CMK (cell line): ENCODE measurements around the gene LMNTD2.

Experiments used
- DNase-seq: peaks from one replicate; pipeline ENCODE4 v3.0.0-alpha.2; 2010; ENCODE audit warnings: low read depth

LMNTD2 gene, protein sequence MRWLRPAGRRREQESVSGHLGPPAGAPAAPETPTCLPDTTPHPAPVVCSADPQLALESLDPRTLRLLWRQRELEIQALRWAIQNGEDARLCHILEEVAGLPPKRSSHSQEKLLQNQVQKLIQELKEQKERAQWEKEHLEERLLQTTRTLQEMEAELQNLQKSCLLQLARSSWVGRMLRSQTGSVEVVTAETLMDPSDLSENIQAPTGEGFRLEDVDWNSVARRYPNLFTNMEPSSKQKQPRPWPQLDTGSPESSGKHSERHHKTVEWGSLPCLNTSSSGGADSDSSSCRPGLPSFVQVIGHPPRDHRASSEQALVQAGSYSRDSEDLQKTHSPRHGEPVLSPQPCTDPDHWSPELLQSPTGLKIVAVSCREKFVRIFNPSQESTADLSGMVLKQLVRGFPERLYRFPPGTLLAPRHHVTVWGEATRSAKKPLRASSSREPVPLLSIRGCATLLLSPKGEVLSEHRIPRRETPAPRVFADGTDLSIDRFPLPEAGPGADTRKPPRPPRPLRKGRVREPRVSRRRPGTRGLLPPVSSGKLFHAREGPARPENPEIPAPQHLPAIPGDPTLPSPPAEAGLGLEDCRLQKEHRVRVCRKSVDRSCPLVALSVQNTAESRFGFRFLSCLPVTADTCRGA

DNA sequence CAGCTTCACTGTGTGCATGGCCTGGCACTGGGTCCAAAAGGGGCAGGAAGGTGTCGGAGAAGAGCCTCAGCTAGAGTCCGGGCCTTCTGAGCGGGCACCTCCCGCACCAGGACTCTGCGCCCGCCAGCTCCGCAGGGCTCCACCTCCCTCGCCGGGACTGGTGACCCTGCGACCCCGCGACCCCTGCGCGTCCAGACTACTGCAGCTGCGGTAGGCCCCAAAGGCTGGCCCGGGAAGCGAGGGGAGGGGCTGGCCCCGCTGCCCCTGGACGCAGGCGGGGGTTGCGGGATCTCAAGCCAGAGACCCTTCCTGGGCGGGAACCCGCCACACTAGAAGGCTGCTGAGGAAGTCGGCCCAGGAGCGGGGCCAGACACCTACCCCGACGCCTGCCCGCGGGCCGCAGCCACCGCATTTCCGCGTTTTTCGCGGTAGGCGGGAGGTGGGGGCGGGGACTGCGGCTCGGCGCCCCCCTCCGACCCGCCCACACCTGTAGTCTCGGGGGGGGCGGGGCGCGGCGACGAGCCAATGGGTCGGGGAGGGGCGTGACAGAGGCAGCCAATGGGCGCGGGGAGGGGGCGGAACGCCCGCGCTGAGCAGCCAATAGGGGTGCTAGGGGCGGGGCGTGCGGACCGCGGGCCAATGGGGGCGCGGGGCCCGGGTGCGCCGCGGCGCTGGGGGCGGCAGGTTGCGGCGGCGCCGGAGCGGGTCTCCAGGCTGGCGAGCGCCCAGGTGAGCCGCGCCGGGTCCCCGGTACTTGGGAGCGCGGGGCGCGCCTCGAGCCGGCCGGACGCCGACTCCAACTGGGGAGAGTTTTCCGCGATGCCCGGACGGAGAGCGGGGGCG, at the start of gene LMNTD2, which contains the start of gene RASSF7:
TSS of gene LMNTD2 (minus strand) at position 434 of the 843 bp plus-strand sequence. CDS start at position 412, 22 bp downstream.
TSS of gene RASSF7 (plus strand) at position 666 of the 843 bp plus-strand sequence. CDS start 799 bp downstream, outside the sequence.
- peak; percentile 51 for DNase-seq

DNA sequence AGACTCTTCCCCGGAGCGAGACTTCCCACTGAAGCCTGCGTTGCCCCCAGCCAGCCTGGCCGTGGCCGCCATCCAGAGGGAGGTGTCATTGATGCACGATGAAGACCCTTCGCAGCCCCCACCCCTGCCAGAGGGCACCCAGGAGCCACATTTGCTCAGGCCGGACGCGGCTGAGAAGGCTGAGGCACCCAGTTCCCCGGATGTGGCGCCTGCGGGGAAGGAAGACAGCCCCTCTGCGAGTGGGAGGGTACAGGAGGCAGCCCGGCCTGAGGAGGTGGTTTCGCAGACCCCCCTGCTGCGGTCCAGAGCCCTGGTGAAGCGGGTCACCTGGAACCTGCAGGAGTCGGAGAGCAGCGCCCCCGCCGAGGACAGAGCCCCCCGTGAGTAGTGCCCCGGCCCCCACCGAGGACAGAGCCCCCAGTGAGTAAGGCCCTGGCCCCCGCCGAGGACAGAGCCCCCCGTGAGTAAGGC, 48.8 kb upstream of the LMNTD2 start:
- DNase-seq = no peak

DNA sequence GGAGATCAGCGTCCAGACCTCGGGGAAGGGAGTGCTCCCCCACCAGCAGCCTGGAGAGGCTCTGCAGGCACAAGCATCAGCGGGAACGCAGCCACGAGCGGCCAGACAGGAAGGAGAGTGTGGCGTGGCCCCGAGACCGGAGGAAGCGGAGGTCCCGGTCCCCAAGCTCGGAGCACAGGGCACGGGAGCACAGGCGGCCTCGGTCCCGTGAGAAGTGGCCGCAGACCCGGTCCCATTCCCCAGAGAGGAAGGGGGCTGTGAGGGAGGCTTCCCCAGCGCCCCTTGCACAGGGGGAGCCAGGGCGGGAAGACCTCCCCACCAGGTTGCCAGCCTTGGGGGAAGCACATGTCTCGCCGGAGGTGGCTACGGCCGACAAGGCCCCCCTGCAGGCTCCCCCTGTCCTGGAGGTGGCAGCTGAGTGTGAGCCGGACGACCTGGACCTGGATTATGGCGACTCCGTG, 48.3 kb upstream of the LMNTD2 start:
- DNase-seq = no peak

DNA sequence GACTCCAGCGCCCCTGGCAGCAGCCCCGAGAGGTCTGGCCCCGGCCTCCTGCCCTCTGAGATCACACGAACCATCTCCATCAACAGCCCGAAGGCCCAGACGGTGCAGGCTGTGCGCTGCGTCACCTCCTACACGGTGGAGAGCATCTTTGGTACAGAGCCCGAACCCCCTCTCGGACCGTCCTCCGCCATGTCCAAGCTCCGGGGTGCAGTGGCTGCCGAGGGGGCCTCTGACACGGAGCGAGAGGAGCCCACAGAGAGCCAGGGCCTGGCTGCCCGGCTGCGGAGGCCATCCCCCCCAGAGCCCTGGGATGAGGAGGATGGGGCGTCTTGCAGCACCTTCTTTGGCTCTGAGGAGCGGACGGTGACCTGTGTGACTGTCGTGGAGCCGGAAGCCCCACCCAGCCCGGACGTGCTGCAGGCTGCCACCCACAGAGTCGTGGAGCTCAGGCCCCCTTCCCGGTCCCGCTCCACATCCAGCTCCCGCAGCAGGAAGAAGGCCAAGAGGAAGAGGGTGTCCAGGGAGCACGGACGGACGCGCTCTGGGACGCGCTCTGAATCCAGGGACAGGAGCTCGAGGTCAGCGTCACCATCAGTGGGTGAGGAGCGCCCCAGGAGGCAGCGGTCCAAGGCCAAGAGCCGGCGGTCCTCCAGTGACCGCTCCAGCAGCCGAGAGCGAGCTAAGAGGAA, 47.6 kb upstream of the LMNTD2 start:
- no peak for DNase-seq

DNA sequence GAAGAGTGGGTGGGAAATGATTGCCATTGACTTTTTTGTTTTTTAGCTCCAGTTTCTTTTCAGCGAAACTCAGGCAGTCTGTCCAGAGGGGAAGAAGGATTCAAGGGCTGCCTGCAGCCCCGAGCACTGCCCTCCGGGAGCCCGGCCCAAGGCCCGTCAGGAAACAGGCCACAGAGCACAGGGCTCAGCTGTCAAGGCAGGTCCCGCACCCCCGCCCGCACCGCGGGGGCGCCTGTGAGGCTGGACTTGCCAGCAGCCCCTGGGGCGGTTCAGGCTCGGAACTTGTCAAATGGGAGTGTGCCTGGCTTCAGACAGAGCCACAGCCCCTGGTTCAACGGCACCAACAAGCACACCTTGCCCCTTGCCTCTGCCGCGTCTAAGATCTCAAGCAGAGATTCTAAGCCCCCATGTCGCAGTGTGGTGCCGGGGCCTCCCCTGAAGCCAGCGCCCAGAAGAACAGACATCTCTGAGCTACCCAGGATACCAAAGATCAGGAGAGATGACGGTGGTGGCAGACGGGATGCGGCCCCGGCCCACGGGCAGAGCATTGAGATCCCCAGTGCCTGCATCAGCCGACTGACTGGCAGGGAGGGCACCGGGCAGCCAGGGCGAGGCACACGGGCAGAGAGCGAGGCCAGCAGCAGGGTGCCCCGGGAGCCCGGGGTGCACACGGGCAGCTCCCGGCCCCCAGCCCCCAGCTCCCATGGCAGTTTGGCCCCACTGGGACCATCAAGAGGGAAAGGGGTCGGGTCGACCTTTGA, 46.7 kb upstream of the LMNTD2 start:
- DNase-seq = no peak

DNA sequence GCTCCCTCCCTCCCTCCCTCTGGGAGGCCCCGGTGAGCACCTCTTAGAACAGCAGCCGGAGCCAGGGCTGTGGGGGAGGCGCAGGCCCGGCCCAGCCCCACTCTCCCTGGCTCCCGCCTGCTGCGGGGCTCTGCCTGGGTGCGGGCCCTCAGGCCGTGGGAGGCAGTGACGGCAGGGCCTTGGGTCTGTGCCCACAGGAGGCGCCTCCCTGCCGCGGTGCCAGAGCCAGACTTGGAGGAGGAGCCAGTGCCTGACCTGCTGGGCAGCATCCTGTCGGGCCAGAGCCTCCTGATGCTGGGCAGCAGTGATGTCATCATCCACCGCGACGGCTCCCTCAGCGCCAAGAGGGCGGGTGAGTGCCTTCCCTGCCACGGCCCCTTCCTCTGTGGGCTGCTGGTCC, 45.7 kb upstream of the LMNTD2 start:
- no peak for DNase-seq

DNA sequence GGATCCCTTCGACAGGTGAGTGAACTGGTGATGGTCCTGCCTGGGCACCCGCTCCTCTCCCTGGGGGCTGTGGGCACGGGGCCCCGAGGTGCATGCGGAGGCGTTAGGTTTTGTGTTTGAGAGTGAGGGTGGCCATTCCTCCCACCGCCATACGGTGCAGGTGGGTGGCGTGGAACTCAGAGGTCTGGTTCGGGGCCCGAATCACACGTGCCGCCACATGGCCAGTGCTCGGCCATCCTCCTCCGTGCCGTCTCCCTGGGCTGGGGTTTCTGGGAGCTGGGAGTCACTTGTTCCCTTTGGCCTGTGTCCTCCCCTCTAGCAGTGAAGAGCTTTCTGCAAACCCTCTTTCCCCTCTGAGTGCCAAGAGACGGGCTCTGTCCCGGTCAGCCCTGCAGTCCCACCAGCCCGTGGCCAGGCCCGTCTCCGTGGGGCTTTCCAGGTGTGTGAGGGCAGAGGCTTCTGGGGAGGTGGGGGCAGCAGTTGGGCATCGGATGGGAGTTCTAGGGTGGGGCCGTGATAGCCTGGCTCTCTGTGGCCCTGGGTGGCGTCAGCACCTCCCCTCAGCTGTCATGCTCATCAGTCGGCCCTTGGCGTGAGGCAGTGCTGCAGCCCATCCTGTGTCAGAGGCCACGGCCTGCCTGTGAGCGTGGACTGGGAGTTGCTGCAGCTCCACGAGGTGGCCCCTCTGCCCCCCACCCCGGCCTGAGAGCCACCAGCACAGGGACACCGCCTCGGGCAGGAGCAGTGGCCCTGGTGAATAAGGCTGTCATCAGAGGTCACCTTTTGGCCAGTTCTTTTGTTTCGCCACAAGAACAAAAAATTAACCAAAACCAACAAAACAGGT, 45.0 kb upstream of the LMNTD2 start:
- no peak for DNase-seq

DNA sequence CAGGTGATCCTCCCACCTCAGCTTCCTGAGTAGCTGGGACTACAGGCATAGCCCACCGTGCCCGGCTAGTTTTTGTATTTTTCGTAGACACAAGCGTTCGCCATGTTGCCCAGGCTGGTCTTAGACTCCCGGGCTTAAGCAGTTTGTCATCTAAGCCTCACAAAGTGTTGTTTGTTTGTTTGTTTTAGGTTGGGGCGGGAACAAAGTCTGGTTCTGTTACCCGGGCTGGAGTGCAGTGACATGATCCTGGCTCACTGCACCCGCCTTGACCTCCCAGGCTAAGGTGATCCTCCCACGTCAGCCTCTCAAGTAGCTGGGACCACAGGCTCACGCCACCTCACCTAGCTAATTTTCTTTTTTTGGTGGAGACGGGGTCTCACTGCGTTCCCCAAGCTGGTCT, 42.6 kb upstream of the LMNTD2 start:
- DNase-seq = no peak

DNA sequence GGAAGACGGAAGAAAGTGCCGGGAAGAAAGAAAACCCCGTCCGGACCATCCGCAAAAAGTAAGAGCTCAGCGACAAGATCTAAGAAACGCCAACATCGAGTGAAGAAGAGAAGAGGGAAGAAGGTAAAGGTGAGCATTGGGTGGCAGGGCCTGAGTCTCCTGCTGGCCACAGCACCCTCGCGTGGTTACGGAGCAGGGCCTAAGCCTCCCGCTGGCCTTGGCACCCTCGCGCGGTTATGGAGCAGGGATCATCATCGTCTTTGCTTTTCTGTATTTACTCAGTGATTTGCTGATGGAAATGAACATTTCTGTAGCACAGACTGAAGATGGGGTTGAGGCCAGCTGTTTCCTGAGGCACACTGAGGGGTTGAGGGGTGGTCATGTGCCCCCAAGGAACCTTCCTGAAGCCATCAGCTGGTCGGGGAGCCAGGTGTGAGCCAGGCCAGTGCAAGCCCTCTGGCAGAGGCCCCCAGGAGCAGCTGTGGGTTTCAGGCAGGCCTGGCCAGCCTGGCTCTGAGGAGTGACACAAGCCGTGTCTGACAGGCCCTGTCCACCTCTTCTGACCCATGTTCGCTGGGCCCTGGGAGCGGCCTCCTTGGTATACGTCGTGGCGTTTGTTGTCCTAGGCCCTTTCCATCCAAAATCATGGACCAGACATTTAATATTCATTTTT, 41.2 kb upstream of the LMNTD2 start:
- no peak for DNase-seq

DNA sequence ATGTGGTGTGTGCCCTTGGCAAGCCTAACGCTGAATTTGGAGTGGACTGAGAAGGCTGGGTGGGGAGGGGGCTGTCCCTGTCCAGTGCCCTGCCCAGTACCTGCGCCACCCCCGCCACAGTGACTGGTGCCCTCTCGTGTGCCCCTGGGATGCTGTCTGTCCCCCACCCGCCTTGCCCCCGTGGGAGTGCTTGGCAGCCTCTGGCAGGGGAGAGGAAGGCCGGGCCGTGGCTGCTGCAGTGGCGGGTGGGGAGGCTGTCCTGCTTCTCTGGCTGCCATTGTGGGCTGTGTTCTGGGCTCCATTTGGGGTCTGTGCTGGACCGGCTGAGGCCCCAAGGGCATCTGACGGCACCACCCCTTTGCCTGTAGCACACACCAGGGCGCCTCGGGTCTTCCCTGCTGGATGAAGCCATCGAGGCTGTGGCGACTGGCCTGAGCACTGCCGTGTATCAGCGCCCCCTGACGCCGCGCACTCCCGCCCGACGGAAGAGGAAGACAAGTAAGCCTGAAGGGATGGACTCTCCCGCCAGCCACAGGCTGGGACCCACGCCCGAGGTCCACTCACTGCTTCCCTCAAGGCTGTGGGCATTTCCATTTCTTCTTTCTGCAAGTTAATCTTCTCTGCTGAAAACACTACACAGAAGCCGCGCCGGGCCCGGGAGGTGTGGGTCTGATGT, 37.6 kb upstream of the LMNTD2 start:
- no peak for DNase-seq

DNA sequence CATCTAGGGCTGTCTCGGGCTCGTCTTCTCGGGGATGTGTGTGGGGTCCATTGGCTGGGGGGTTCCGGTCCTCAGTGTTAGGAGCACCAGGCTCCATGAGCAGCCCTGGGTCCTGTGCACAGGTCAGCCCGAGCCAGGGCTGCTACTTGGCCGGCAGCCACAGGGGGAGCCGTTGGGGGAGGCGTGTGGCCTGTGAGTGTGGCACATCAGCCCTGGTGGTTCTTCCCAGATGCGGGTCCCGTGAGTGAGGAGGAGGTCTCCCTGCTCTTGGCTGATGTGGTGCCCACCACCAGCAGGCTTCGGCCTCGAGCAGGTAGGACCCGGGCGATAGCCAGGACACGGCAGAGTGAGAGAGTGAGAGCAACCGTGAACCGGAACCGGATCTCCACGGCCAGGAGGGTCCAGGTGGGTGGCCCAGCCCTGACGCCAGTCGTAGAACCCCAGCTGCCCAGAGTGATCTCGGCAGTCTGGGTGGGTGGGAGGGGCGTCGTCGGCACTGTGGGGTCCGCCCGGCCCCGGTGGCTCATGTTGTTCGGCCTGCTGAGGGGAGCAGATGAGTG, 36.7 kb upstream of the LMNTD2 start:
- DNase-seq = no peak

DNA sequence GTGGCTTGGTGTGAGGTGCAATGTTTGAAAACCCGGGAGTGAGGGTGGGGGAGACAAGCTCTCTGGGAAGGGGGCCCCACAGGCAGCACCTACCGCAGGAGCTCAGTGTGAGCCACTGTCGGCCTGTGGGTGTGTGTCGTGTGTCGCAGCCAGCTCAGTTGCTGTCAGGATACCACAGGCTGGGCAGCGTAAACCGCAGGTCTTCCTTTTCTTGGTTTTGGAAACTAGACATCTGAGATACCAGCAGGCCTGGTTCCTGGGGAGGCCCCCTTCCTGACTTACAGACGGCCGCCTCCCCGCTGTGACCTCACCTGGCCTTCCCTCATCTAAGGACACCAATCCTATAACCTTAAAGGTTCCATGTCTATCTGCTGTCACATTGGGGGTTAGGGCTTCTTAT, 35.8 kb upstream of the LMNTD2 start:
- no peak for DNase-seq

DNA sequence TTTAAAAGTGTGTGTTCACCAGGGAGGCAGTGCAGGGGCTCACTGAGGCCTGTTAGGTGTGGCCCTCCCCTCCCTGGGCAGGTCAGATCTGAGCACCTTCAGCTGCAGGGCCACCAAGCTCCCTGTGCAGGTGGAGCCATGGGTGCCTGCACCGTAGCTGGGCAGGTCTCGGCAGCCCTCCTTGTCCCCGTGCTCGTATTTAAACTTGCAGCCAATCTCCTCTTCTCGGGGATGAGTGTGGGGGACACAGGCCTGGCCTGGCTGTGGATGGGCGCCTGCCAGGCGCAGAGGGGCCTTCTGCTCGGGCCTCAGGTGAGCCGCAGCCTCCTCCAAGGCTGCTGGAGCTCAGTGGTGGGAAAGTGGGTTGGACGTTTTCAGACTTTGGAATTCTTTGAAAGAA, 34.9 kb upstream of the LMNTD2 start:
- DNase-seq = no peak

DNA sequence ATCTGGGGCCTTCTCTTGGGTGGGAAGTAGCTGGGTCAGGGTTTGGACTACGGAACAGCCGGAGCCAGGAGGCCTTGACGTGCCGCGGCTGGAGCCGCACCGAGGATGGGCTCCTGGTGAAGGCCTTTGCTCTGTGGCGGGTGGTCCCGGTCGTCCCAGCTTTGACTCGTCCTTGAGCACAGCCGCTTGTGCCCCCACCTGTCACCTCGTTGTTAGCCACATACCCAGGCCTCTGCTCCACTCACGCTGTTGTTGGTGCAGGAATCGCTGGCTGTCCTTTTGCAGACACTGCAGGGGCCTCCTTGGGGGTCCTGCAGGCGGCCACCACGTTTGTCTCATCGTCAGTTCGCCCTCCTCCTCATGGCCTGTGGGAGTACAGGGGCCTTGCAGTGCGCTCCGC, 32.8 kb upstream of the LMNTD2 start:
- no peak for DNase-seq

DNA sequence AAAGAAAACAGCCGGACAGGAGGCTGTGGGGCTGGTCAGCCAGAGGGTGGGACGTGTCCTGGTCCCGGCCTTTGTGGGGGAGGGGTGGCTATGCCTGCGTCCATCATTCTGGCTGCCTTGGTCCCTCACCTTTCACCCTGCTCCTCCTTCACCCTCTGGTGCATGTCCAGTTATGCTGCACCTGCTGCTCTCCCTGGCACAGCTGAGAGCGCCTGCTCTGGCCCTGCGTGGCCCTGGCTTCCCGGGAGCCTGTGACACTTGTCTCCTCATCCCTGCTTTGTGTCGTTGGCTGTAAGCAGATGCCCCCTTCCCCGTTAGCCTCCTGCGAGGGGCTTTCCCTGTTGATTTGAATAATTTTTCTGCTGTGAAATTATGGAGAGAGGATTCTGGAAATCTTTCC, 32.4 kb upstream of the LMNTD2 start:
- no peak for DNase-seq

DNA sequence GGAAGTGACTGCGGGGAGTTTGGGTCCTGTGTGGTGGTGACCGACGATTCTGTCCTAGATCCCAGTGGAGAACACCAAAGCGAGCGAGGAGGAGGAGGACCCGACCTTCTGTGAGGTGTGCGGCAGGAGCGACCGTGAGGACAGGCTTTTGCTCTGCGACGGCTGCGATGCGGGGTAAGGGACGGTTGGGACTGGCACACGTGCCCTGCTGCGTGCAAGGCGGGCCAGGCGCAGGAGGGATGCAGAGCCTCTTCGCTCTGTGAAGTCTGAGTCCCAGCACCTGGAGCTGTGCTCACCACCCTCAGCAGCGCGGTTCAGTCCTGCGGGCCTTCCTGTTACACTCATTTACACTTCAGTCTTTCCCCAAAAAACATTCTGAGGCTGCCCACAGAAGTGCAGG, 32.0 kb upstream of the LMNTD2 start:
- no peak for DNase-seq

DNA sequence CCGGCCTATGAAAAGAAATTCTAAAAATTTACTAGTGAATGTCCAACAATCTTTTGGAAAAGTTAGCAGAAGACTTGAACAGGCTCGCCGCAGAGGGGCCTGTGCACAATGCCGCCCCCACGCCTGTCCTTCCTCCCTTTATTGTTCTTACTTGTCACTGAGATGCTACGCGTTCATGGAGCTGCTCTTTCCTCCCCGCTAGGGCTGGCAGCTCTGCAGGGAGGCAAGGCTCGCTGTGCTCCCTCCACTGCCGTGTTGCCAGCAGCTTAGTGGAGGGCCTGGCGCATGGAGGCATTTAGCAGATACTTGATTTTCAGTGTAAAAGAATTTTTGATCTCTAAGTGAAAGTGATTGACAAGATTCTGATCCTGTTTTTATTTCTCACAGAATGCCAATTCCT, 30.5 kb upstream of the LMNTD2 start:
- DNase-seq = no peak

DNA sequence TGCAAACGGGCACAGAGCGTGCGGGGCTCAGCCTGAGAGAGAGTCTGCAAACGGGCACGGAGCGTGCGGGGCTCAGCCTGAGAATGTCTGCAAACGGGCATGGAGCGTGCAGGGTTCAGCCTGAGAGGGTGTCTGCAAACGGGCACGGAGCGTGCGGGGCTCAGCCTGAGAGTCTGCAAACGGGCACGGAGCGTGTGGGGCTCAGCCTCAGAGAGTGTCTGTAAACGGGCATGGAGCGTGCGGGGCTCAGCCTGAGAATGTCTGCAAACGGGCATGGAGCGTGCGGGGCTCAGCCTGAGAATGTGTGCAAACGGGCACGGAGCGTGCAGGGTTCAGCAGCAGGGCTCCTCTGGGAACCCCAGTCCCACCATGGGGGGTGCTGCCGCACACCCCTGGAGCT, 29.3 kb upstream of the LMNTD2 start:
- no peak for DNase-seq

DNA sequence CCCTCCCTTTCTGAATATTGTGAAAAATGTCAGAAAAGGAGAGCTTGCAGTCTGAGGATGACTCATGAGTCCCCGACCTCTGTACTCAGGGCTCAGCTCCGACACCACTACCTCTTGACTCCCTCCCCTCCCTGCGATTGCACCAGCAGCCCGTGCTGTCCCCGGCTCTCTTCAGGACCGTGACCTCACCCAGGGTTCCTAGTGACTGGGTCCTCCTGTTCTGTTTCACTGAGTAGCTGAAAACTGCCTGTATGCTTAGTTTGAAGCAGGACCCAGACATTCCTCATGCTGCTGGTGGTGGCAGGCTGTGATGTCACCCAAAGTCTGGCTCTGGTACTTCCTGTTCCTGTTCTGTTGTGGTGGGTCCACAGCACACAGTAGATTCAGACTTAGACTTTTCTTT, 27.4 kb upstream of the LMNTD2 start:
- no peak for DNase-seq
